SK-N-SH (cell line): ENCODE results near the gene RUVBL2. TPM values are rescaled to one million over a fixed set of nuclear protein-coding genes. Genes with fewer than 3 reads are reported as not detected.

ENCODE experiments used
- CTCF ChIA-PET: fragments of 300-600, 350-600 bp; formaldehyde crosslinking; extraction: SDS; loops from one replicate; lab custom pipeline; 2021; lab: Yijun Ruan, JAX
- POLR2A ChIA-PET: fragments of 350-600 bp; sonication (Branson Sonifier 250); formaldehyde crosslinking; extraction: SDS; loops from one replicate; lab custom pipeline; 2020; ENCODE audit warnings: antibody characterized with exemption, inconsistent platforms; lab: Yijun Ruan, JAX
- DNase-seq: peaks from one replicate; pipeline ENCODE4 v3.0.0; 2012
- H2AFZ ChIP-seq: fragments of 200-600 bp; sonication (generic); 2 replicates; pipeline ENCODE4 v1.8.1; 2016; ENCODE audit warnings: antibody characterized with exemption, mild to moderate bottlenecking, low read depth
- H3F3A ChIP-seq: fragments of 200-600 bp; sonication (generic); replicated peaks from 2 replicates; pipeline ENCODE3; 2016; ENCODE audit warnings: antibody characterized with exemption, mild to moderate bottlenecking; ENCODE audit not compliant: insufficient read depth
- H3K27ac ChIP-seq, 2 experiments: fragments of 200-500 bp in 1 of 2; fragments of 200-600 bp in 1 of 2; sonication (Bioruptor generic) in 1 of 2; sonication (generic), shearing (Covaris generic) in 1 of 2; 2 replicates each; pipeline versions ENCODE4 v1.5.1 to v1.6.1; 2014 to 2016; ENCODE audit warnings: low read depth in 2 of 2, inconsistent platforms in 1 of 2, low read length in 1 of 2, mild to moderate bottlenecking in 1 of 2, mixed read lengths in 1 of 2
- H3K27me3 ChIP-seq: fragments of 200-600 bp; sonication (generic), shearing (Covaris generic); 2 replicates; pipeline ENCODE4 v1.6.1; 2016; ENCODE audit warnings: mixed run types; ENCODE audit not compliant: insufficient read depth
- H3K36me3 ChIP-seq, 2 experiments: fragments of 200-500 bp in 1 of 2; fragments of 200-600 bp in 1 of 2; sonication (Bioruptor generic) in 1 of 2; sonication (generic) in 1 of 2; replicated peaks in 1 of 2; 2 replicates each; pipeline versions ENCODE3 to v1.5.1; 2014 to 2016; ENCODE audit warnings: low read length in 1 of 2, mild to moderate bottlenecking in 1 of 2; ENCODE audit not compliant: insufficient read depth in 2 of 2, control insufficient read depth in 1 of 2
- H3K4me1 ChIP-seq, 2 experiments: fragments of 200-500 bp in 1 of 2; fragments of 200-600 bp in 1 of 2; sonication (Bioruptor generic) in 1 of 2; sonication (generic), shearing (Covaris generic) in 1 of 2; 2 replicates each; pipeline versions ENCODE4 v1.5.1 to v1.6.1; 2014 to 2016; ENCODE audit warnings: low read depth in 1 of 2, low read length in 1 of 2, mixed run types in 1 of 2; ENCODE audit not compliant: insufficient read depth in 2 of 2, control insufficient read depth in 1 of 2
- H3K4me2 ChIP-seq: fragments of 200-600 bp; sonication (generic), shearing (Covaris generic); 2 replicates; pipeline ENCODE4 v1.6.1; 2017; ENCODE audit warnings: mixed run types
- H3K4me3 ChIP-seq, 2 experiments: fragments of 200-500 bp in 1 of 2; fragments of 200-600 bp in 1 of 2; sonication (Bioruptor generic) in 1 of 2; sonication (generic), shearing (Covaris generic) in 1 of 2; 2 replicates each; pipeline versions ENCODE4 v1.5.1 to v1.8.1; 2014 to 2016; ENCODE audit warnings: low read depth in 2 of 2, inconsistent platforms in 1 of 2, low read length in 1 of 2, mild to moderate bottlenecking in 1 of 2, mixed read lengths in 1 of 2, moderate library complexity in 1 of 2
- H3K79me2 ChIP-seq: fragments of 200-600 bp; sonication (generic); 2 replicates; pipeline ENCODE4 v1.8.1; 2017; ENCODE audit warnings: mild to moderate bottlenecking; ENCODE audit not compliant: insufficient read depth
- H3K9ac ChIP-seq: fragments of 200-600 bp; sonication (generic); 2 replicates; pipeline ENCODE4 v1.6.1; 2017; ENCODE audit warnings: mixed run types
- H3K9me2 ChIP-seq: fragments of 200-600 bp; sonication (generic); 2 replicates; pipeline ENCODE4 v1.6.1; 2017; ENCODE audit warnings: mixed run types
- H3K9me3 ChIP-seq: fragments of 200-600 bp; sonication (generic); 2 replicates; pipeline ENCODE4 v1.6.1; 2017; ENCODE audit warnings: mixed run types, mild to moderate bottlenecking, moderate library complexity
- H4K20me1 ChIP-seq: fragments of 200-600 bp; sonication (generic); 2 replicates; pipeline ENCODE4 v1.6.1; 2017; ENCODE audit warnings: mild to moderate bottlenecking, mixed run types; ENCODE audit not compliant: insufficient read depth
- ELF1 ChIP-seq: IDR thresholded peaks from 2 replicates; pipeline ENCODE4 v1.4.0; 2012
- EZH2phosphoT487 ChIP-seq: fragments of 200-600 bp; sonication (generic); IDR thresholded peaks from 2 replicates; pipeline ENCODE4 v1.6.1; 2017; ENCODE audit warnings: low read depth, mixed run types, mild to moderate bottlenecking, antibody characterized with exemption, moderate library complexity, borderline replicate concordance
- FOSL2 ChIP-seq: IDR thresholded peaks from 2 replicates; pipeline ENCODE4 v1.4.0; 2012; ENCODE audit warnings: low read depth, mild to moderate bottlenecking, moderate library complexity, borderline replicate concordance
- FOXM1 ChIP-seq: IDR thresholded peaks from 2 replicates; pipeline ENCODE4 v1.4.0; 2012; ENCODE audit warnings: low read depth, mild to moderate bottlenecking
- GABPA ChIP-seq: IDR thresholded peaks from 2 replicates; pipeline ENCODE4 v1.4.0; 2012; ENCODE audit warnings: low read depth, mild to moderate bottlenecking
- GATA2 ChIP-seq: sonication (generic); formaldehyde crosslinking; IDR thresholded peaks from 2 replicates; pipeline ENCODE4 v1.5.0; 2020; ENCODE audit warnings: mild to moderate bottlenecking, missing genetic modification reagents
- JUND ChIP-seq: IDR thresholded peaks from 2 replicates; pipeline ENCODE4 v1.4.0; 2012
- MEF2A ChIP-seq: IDR thresholded peaks from 2 replicates; pipeline ENCODE4 v1.4.0; 2012; ENCODE audit warnings: low read depth, borderline replicate concordance
- NFIC ChIP-seq: IDR thresholded peaks from 2 replicates; pipeline ENCODE4 v1.4.0; 2012; ENCODE audit warnings: borderline replicate concordance
- RCOR1 ChIP-seq: fragments of 150-350 bp; IDR thresholded peaks from 2 replicates; pipeline ENCODE4 v1.6.1; 2017; ENCODE audit warnings: antibody characterized with exemption, low read length
- RFX5 ChIP-seq: IDR thresholded peaks from 2 replicates; pipeline ENCODE4 v1.6.1; 2012; ENCODE audit warnings: mild to moderate bottlenecking, improper control_type of control experiment, low read length
- RXRA ChIP-seq: IDR thresholded peaks from 2 replicates; pipeline ENCODE4 v1.4.0; 2012; ENCODE audit warnings: low read depth, mild to moderate bottlenecking, borderline replicate concordance
- SMC3 ChIP-seq: IDR thresholded peaks from 2 replicates; pipeline ENCODE4 v1.6.1; 2012; ENCODE audit warnings: low read depth, low read length, improper control_type of control experiment
- TAF1 ChIP-seq: IDR thresholded peaks from 2 replicates; pipeline ENCODE4 v1.6.1; 2012; ENCODE audit warnings: low read depth, mild to moderate bottlenecking, low read length, moderate library complexity, borderline replicate concordance
- ZBTB33 ChIP-seq: IDR thresholded peaks from 2 replicates; pipeline ENCODE4 v1.4.0; 2012; ENCODE audit warnings: low read depth, borderline replicate concordance
- WGBS: methylation state at CpG from one replicate; pipeline ENCODE4 v1.1.6; 2017; ENCODE audit warnings: low lambda C conversion rate; 5-methylcytosine and 5-hydroxymethylcytosine counted together
- polyA plus RNA-seq, 3 experiments: library from polyadenylated mRNA; depleted of rRNA; stranded (reverse); fragments of >200 nt; gene quantifications; 2 replicates each; pipeline ENCODE4 v1.2.3, GENCODE V29; 2012
- TF ChIP-seq, protein P1 (sequence below): IDR thresholded peaks from 2 replicates; pipeline ENCODE4 v1.4.0; 2012; ENCODE audit warnings: low read depth
- TF ChIP-seq, protein P2 (sequence below): fragments of 200-600 bp; sonication (generic); IDR thresholded peaks from 2 replicates; pipeline ENCODE4 v1.6.1; 2017; ENCODE audit warnings: antibody characterized with exemption, mild to moderate bottlenecking, moderate library complexity
- TF ChIP-seq, protein P3 (sequence below): IDR thresholded peaks from 2 replicates; pipeline ENCODE4 v1.6.1; 2012; ENCODE audit warnings: mild to moderate bottlenecking, low read depth, low read length, moderate library complexity
- TF ChIP-seq, protein P4 (sequence below): fragments of 150-350 bp; IDR thresholded peaks from 2 replicates; pipeline ENCODE4 v1.6.1; 2017; ENCODE audit warnings: antibody characterized with exemption, low read length, low read depth, borderline replicate concordance

Gene RUVBL2
- polyA plus RNA-seq, 1 of the 3 experiments (the other 2 are of a cell fraction): 459 TPM

- no peak overlapping the region for H3K4me3 ChIP-seq
- no peaks in the 10 kb centered on the region for H3K9me3 ChIP-seq
- H3K9me2 ChIP-seq: no peaks in the 10 kb centered on the region
- no peak for DNase-seq
- no peaks in the 10 kb centered on the region for H3K27me3 ChIP-seq
- CTCF ChIA-PET: interaction anchor here (1.0 kb wide), 1 partner anchor 159 kb away, joined by 3 read pairs; no protein-coding TSS in a partner anchor
- H3K36me3 ChIP-seq: no peaks in the 10 kb centered on the region
- no peak overlapping the region for H2AFZ ChIP-seq
- H3K4me1 ChIP-seq: no peaks in the 10 kb centered on the region
- POLR2A ChIA-PET: no interaction called here
- H3K4me2 ChIP-seq: no peak overlapping the region
- WGBS: 88% methylated on average over 3 of the region's 3 CpGs
- no peak overlapping the region for H3K27ac ChIP-seq
- no peak overlapping the region for H3K9ac ChIP-seq
- no peaks in the 10 kb centered on the region for H4K20me1 ChIP-seq
- TF ChIP-seq EZH2phosphoT487 (no peak), RXRA (no peak), RFX5 (no peak), GATA2 (CRISPR knock-in tag) (no peak), SMC3 (no peak), FOXM1 (no peak), ELF1 (no peak), NFIC (no peak), RCOR1 (no peak), MEF2A (no peak), FOSL2 (no peak), ZBTB33 (no peak), GABPA (no peak), JUND (no peak), TAF1 (no peak)
- TF ChIP-seq, protein P1, sequence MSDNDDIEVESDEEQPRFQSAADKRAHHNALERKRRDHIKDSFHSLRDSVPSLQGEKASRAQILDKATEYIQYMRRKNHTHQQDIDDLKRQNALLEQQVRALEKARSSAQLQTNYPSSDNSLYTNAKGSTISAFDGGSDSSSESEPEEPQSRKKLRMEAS: no peak
- TF ChIP-seq, protein P2, sequence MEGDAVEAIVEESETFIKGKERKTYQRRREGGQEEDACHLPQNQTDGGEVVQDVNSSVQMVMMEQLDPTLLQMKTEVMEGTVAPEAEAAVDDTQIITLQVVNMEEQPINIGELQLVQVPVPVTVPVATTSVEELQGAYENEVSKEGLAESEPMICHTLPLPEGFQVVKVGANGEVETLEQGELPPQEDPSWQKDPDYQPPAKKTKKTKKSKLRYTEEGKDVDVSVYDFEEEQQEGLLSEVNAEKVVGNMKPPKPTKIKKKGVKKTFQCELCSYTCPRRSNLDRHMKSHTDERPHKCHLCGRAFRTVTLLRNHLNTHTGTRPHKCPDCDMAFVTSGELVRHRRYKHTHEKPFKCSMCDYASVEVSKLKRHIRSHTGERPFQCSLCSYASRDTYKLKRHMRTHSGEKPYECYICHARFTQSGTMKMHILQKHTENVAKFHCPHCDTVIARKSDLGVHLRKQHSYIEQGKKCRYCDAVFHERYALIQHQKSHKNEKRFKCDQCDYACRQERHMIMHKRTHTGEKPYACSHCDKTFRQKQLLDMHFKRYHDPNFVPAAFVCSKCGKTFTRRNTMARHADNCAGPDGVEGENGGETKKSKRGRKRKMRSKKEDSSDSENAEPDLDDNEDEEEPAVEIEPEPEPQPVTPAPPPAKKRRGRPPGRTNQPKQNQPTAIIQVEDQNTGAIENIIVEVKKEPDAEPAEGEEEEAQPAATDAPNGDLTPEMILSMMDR: no peak
- TF ChIP-seq, protein P3, sequence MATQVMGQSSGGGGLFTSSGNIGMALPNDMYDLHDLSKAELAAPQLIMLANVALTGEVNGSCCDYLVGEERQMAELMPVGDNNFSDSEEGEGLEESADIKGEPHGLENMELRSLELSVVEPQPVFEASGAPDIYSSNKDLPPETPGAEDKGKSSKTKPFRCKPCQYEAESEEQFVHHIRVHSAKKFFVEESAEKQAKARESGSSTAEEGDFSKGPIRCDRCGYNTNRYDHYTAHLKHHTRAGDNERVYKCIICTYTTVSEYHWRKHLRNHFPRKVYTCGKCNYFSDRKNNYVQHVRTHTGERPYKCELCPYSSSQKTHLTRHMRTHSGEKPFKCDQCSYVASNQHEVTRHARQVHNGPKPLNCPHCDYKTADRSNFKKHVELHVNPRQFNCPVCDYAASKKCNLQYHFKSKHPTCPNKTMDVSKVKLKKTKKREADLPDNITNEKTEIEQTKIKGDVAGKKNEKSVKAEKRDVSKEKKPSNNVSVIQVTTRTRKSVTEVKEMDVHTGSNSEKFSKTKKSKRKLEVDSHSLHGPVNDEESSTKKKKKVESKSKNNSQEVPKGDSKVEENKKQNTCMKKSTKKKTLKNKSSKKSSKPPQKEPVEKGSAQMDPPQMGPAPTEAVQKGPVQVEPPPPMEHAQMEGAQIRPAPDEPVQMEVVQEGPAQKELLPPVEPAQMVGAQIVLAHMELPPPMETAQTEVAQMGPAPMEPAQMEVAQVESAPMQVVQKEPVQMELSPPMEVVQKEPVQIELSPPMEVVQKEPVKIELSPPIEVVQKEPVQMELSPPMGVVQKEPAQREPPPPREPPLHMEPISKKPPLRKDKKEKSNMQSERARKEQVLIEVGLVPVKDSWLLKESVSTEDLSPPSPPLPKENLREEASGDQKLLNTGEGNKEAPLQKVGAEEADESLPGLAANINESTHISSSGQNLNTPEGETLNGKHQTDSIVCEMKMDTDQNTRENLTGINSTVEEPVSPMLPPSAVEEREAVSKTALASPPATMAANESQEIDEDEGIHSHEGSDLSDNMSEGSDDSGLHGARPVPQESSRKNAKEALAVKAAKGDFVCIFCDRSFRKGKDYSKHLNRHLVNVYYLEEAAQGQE: no peak
- TF ChIP-seq, protein P4, sequence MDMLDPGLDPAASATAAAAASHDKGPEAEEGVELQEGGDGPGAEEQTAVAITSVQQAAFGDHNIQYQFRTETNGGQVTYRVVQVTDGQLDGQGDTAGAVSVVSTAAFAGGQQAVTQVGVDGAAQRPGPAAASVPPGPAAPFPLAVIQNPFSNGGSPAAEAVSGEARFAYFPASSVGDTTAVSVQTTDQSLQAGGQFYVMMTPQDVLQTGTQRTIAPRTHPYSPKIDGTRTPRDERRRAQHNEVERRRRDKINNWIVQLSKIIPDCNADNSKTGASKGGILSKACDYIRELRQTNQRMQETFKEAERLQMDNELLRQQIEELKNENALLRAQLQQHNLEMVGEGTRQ: no peak
- no peaks in the 10 kb centered on the region for H3K79me2 ChIP-seq
- no peaks in the 10 kb centered on the region for H3F3A ChIP-seq
Observed at GRCh38 chr19:48947258-48947542, 46.5 kb upstream of the RUVBL2 start.
